HUES48 (cell line): ENCODE data around the gene SLC25A25.

Experiments used
- H3K27ac ChIP-seq: one replicate; pipeline ENCODE4 v1.7.0; 2013; ENCODE audit warnings: low read depth, low read length, inconsistent platforms
- H3K27me3 ChIP-seq: 2 replicates; pipeline ENCODE4 v1.6.1; 2013; ENCODE audit warnings: mild to moderate bottlenecking, low read length; ENCODE audit not compliant: control insufficient read depth, insufficient read depth
- H3K36me3 ChIP-seq: 2 replicates; pipeline ENCODE4 v1.6.1; 2013; ENCODE audit warnings: low read length; ENCODE audit not compliant: control insufficient read depth, insufficient read depth
- H3K4me1 ChIP-seq: 2 replicates; pipeline ENCODE4 v1.6.1; 2013; ENCODE audit warnings: mild to moderate bottlenecking, low read length; ENCODE audit not compliant: control insufficient read depth, insufficient read depth
- H3K4me3 ChIP-seq: 2 replicates; pipeline ENCODE4 v1.5.1; 2013; ENCODE audit warnings: mild to moderate bottlenecking, low read depth, low read length
- H3K9ac ChIP-seq: 2 replicates; pipeline ENCODE4 v1.6.1; 2013; ENCODE audit warnings: mild to moderate bottlenecking, low read depth, low read length, moderate library complexity
- H3K9me3 ChIP-seq: 2 replicates; pipeline ENCODE4 v1.6.1; 2013; ENCODE audit warnings: low read length; ENCODE audit not compliant: control insufficient read depth, insufficient read depth

The SLC25A25 gene

DNA sequence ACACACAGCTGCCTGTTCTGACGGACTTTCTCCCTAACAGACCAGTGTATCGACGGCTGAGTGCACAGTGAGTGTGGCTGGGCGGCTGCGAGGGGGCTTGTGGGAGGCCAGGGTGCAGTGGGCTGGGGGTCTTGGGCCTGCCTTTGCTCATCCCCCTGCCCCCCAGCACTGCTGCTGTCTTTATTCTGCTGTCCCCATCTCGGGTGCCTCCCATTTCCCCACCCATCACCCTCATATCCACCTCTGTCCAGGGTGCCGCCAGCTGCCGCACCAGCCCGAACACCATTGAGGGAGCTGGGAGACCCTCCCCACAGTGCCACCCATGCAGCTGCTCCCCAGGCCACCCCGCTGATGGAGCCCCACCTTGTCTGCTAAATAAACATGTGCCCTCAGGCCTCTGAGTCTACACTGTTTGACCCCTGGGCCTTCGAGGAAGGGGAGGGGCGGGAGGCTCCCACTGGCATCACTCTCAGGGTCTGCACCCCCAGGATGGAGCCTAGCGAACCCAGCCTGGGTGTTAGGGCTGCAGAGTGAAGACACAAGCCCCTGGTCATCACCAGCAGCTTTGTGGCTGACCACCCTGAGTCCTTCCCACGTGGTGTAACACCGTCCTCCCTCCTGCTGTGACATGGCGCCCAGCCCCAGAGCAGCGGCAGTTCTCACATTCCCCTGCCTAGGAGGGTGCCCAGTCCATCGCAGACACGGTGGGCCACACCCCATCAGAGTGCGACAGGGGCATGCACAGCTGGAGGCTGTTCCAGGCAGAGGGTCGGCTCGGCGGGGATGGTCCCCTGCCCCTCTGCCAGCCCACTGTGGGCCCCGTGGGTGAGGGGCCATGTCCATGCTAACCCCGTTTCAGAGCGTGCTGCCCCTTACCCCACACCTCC, 85.3 kb downstream of the SLC25A25 start:
- Histone ChIP-seq H3K9ac (no peak overlapping the region), H3K36me3 (no peaks in the 10 kb centered on the region), H3K27ac (no peak overlapping the region), H3K4me1 (peaks cover 7% of the 10 kb centered on the region; the same call in 1 of the 2 replicates), H3K9me3 (no peaks in the 10 kb centered on the region), H3K27me3 (no peaks in the 10 kb centered on the region), H3K4me3 (no peak overlapping the region)

DNA sequence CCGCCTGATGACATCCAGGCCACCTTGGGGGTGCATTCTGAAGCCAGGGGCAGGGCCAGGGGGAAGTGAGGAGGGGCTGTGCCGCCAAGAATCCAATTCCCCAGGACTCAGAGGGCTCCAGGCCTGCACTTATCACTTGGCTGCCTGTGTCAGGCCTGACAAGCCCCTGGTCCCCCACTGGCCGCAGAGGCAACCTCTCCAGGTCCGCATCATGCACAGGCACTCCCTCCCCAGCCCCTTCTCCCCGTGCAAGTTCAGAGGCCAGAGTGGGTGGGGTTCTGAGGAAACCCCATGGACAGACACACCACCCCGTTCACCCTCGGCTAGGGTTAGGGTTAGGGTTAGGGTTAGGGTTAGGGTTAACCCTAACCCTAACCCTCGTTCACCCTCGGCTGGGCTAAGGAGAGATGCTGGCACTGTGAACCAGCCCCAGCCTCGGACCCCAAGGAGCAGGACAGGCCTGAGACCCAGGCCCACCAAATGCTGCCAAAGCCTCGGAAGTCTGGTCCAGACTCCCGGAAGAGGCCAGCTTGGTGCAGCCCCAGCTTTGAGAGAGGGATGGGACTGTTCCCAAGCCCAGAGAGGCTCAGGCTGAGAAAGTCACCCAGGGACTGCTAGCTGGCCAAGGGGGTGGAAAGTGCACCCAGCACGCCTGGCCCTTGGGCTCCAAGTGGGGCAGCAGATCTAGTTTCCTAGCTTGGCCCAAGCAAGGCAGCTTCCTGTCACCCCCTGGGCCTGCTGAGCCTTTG, 86.1 kb downstream of the SLC25A25 start:
- Histone ChIP-seq H3K36me3 (no peaks in the 10 kb centered on the region), H3K9me3 (no peaks in the 10 kb centered on the region), H3K9ac (no peak overlapping the region), H3K4me3 (no peak overlapping the region), H3K27ac (no peak overlapping the region), H3K4me1 (peaks cover 7% of the 10 kb centered on the region; the same call in 1 of the 2 replicates), H3K27me3 (no peaks in the 10 kb centered on the region)

- H3K4me3 ChIP-seq: no peak overlapping the region
- no peak overlapping the region for H3K9ac ChIP-seq
- no peaks in the 10 kb centered on the region for H3K9me3 ChIP-seq
- peaks cover 9% of the 10 kb centered on the region for H3K4me1 ChIP-seq
- H3K27me3 ChIP-seq: no peaks in the 10 kb centered on the region
- H3K27ac ChIP-seq: no peak overlapping the region
- H3K36me3 ChIP-seq: no peaks in the 10 kb centered on the region
Observed at GRCh38 chr9:128155736-128156500, 87.9 kb downstream of the SLC25A25 start.
